ENCODE data around the gene UNC79.

DNA sequence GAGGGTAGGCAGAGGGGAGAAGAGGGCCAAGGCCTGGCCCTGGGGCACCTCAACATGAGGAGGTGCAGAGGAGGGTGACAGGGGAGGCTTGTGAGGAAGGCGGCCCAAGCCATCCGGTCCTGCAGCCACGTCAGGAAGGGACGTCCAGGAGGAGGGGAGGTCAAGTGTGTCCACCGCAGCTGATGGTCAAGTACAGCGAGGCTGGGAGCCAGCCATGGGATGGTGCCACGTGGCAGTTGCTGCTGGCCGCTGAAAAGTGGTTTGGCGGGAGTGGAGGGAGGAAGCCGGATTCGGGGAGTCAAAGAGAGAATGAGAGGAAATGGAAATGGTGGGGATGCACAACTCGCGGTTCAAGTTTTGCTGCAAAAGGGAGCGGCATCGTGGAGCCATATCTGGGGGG is 316.4 kb downstream of the UNC79 start:
- TF ChIP-seq ZNF274 (IDR thresholded peaks at IDR 0.05; ENCODE audit: low read depth, low read length) (no peak), YY1 (IDR thresholded peaks at IDR 0.05; ENCODE audit: insufficient read depth, insufficient read length) (no peak)
